ENCODE measurements around the gene PIK3R6. TPM values are rescaled to one million over a fixed set of nuclear protein-coding genes. Genes with fewer than 3 reads are reported as not detected.

Gene PIK3R6
- total and polyA plus RNA-seq, 10 of the 15 experiments (the other 5 are each of a cell fraction or from before 2014, with no cell fraction given): 6.7 to 146 (median 68.2) TPM

DNA sequence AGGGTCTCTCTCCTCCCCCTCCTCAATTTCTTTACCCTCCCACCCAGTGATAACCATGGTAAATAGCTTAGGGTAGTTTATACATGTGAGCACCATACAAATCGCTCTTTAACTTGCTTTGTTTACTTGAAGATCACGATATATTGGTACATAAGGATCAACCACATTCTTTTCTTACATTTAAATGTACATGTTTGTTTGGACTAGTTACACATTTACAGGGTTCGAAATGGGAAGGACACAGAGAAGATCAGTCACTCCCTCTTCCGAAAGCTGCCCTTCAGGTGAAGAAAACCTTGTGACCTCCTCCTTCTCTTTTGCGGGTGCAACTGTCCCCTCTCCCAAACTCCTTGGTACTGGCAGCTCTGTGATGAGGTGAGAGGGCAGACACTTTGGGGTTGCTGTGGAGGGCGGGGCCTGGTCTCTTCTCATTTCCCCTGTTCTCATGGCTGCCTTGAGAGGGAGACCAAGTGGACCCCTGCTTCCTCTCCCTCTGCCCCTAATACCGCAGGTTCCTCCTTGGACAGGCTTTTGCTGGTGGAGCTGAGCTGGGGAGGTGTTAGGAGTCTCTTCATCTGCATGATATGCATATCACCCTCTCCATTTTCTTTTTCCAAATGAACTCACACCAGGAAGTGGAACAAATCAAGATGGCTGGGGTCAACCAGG is 4.7 kb upstream of the PIK3R6 start:
- 90% methylated on average over 7 of the region's 7 CpGs for WGBS (ENCODE audit: insufficient coverage, insufficient replicate concordance, low lambda C conversion rate, missing lambda C conversion rate)
- Histone ChIP-seq H3K9me3 (replicated peaks; ENCODE audit: control insufficient read depth, insufficient read depth, low read length) (no peaks in the 10 kb centered on the region), H4K20me1 (ENCODE audit: control insufficient read depth, insufficient read depth) (no peaks in the 10 kb centered on the region), H3K79me2 (ENCODE audit: control insufficient read depth, insufficient read depth, low read length) (peaks cover 13% of the 10 kb centered on the region), H3K9ac (ENCODE audit: control insufficient read depth, insufficient read depth, low read length) (no peak overlapping the region), H3K4me3 (no peak overlapping the region), H3K27ac (ENCODE audit: control insufficient read depth, insufficient read depth) (no peak overlapping the region), H3K4me2 (ENCODE audit: control insufficient read depth, insufficient read depth) (no peak overlapping the region), H3K4me1 (ENCODE audit: control insufficient read depth, insufficient read depth, low read length) (peaks cover 30% of the 10 kb centered on the region), H3K36me3 (ENCODE audit: control insufficient read depth in 2 of 2, insufficient read depth in 2 of 2, low read length in 1 of 2) (no peaks in the 10 kb centered on the region), H3K27me3 (replicated peaks in 1 of 2; ENCODE audit: control insufficient read depth in 2 of 2, insufficient read depth in 2 of 2, low read length in 1 of 2) (no peaks in the 10 kb centered on the region), H2AFZ (ENCODE audit: control insufficient read depth, low read depth, low read length) (peak overlapping the region; percentile 37)
- intact Hi-C loops (cut with micrococcal nuclease; ENCODE audit: unreplicated experiment): no loop called here
- ChIA-PET POLR2A (interaction anchor here (0.6 to 4.7 kb wide), 3 partner anchors 14 to 22 kb away, joined by 3 to 19 read pairs (median 5); no protein-coding TSS in a partner anchor), SMC1A (ENCODE audit: uncharacterized antibody, unreplicated experiment) (interaction anchor here (0.5 to 10.6 kb wide), 3 partner anchors 20 to 494 kb away, joined by 3 to 132 read pairs (median 4); no protein-coding TSS in a partner anchor), RAD21 (ENCODE audit: unreplicated experiment) (interaction anchor here (2.1 kb wide), 1 partner anchor 22 kb away, joined by 4 read pairs; no protein-coding TSS in a partner anchor), CTCF (interaction anchor here (0.7 to 1.4 kb wide), 3 partner anchors 28 to 123 kb away, joined by 3 read pairs; no protein-coding TSS in a partner anchor)
- no peak for ATAC-seq
- TF ChIP-seq POLR2AphosphoS5 (IDR thresholded peaks at IDR 0.05; ENCODE audit: low read length): 0 out of 2 replicates have a peak, but pooled peaks have one; percentile 14
- TF ChIP-seq E2F8 (IDR thresholded peaks at IDR 0.05; ENCODE audit: low read depth, partially characterized antibody): no peak
- no peak for TF ChIP-seq TCF3 (IDR thresholded peaks at IDR 0.05; ENCODE audit: borderline replicate concordance, insufficient read depth, low read depth, low read length)
- TF ChIP-seq EP300 (IDR thresholded peaks at IDR 0.05; ENCODE audit: borderline replicate concordance in 1 of 2, control insufficient read depth in 1 of 2, low read depth in 2 of 2, low read length in 2 of 2): no peak
- no peak for TF ChIP-seq TCF12 (IDR thresholded peaks at IDR 0.05; ENCODE audit: low read depth, low read length)
- DNase-seq (ENCODE audit: low read depth, low spot score): no peak
- FAIRE-seq: no peak
- in situ Hi-C loops (cut with MboI): no loop called here
- no TSS peak for BruUV-seq (replicated peaks)

Data from GM12878 (cell line).